Fibroblast of skin of left quadriceps (primary cell): Measurements from ENCODE around the gene ABCB11.
"Not testable (repeated sequence)": the region's sequence is repeated elsewhere in the genome, so short reads cannot be mapped to it uniquely, and the experiment has no call there.

Experiments
- DNase-seq, 2 experiments: peaks; one replicate each; pipeline ENCODE4 v3.0.0-alpha.2; 2013; ENCODE audit warnings: low read depth in 2 of 2

The ABCB11 gene

GRCh38 chr2:168890006-168890782, 140.9 kb downstream of the ABCB11 start, which contains the start of gene SPC25:
Gene SPC25, minus strand, starts transcription at chr2:168890430. Its CDS starts 911 bp downstream, at chr2:168889519.
- peak; percentile 82 to 83 for DNase-seq

GRCh38 chr2:168889635-168890005, 141.5 kb downstream of the ABCB11 start:
- DNase-seq, result no peak

GRCh38 chr2:168884975-168885374, 146.1 kb downstream of the ABCB11 start:
- DNase-seq, result no peak

GRCh38 chr2:168882163-168882562, 149.0 kb downstream of the ABCB11 start:
- not testable (repeated sequence) for DNase-seq

- no peak for DNase-seq
These were observed 156.6 kb downstream of the ABCB11 start for GRCh38 chr2:168874368-168875054.

GRCh38 chr2:168870824-168871223, 160.3 kb downstream of the ABCB11 start:
- DNase-seq, result not testable (repeated sequence)
